ENCODE measurements around the gene ELK3.
A peak's percentile ranks its signal among the peaks of the same experiment; 100 is the strongest.

ELK3 gene

GRCh38 chr12:96193725-96194575 is at the start of gene ELK3:
TSS of gene ELK3 (plus strand) at chr12:96194375.
- DNase-seq (ENCODE audit: low spot score): peak; percentile 87

GRCh38 chr12:96146747-96147146 is 47.4 kb upstream of the ELK3 start:
- no peak for DNase-seq (ENCODE audit: low spot score)

GRCh38 chr12:96150442-96150841 is 43.7 kb upstream of the ELK3 start:
- DNase-seq (ENCODE audit: low spot score): no peak

- DNase-seq (ENCODE audit: low spot score): no peak
Measured at GRCh38 chr12:96152164-96152563, 42.0 kb upstream of the ELK3 start.

GRCh38 chr12:96153131-96153725 is 40.9 kb upstream of the ELK3 start:
- DNase-seq (ENCODE audit: low spot score): no peak

- DNase-seq (ENCODE audit: low spot score): no peak
Measured at GRCh38 chr12:96155181-96155580, 39.0 kb upstream of the ELK3 start.

GRCh38 chr12:96155781-96156180 is 38.4 kb upstream of the ELK3 start:
- no peak for DNase-seq (ENCODE audit: low spot score)

GRCh38 chr12:96156211-96156610 is 38.0 kb upstream of the ELK3 start:
- no peak for DNase-seq (ENCODE audit: low spot score)

GRCh38 chr12:96157427-96157826 is 36.7 kb upstream of the ELK3 start:
- no peak for DNase-seq (ENCODE audit: low spot score)

- DNase-seq (ENCODE audit: low spot score): no peak
Measured at GRCh38 chr12:96164951-96165811, 29.0 kb upstream of the ELK3 start.

GRCh38 chr12:96166765-96167164 is 27.4 kb upstream of the ELK3 start:
- no peak for DNase-seq (ENCODE audit: low spot score)

GRCh38 chr12:96167492-96167891 is 26.7 kb upstream of the ELK3 start:
- no peak for DNase-seq (ENCODE audit: low spot score)

- DNase-seq (ENCODE audit: low spot score): no peak
Measured at GRCh38 chr12:96170328-96170727, 23.8 kb upstream of the ELK3 start.

GRCh38 chr12:96170762-96171161 is 23.4 kb upstream of the ELK3 start:
- DNase-seq (ENCODE audit: low spot score): no peak

GRCh38 chr12:96171905-96172304 is 22.3 kb upstream of the ELK3 start:
- DNase-seq (ENCODE audit: low spot score): no peak

- no peak for DNase-seq (ENCODE audit: low spot score)
Measured at GRCh38 chr12:96172981-96173380, 21.2 kb upstream of the ELK3 start.

- DNase-seq (ENCODE audit: low spot score): no peak
Measured at GRCh38 chr12:96176575-96176974, 17.6 kb upstream of the ELK3 start.

GRCh38 chr12:96177013-96177412 is 17.2 kb upstream of the ELK3 start:
- peak; percentile 69 for DNase-seq (ENCODE audit: low spot score)

- no peak for DNase-seq (ENCODE audit: low spot score)
Measured at GRCh38 chr12:96183734-96184370, 10.3 kb upstream of the ELK3 start.

GRCh38 chr12:96185914-96186313 is 8.3 kb upstream of the ELK3 start:
- DNase-seq (ENCODE audit: low spot score): no peak

- no peak for DNase-seq (ENCODE audit: low spot score)
Measured at GRCh38 chr12:96186607-96187301, 7.4 kb upstream of the ELK3 start.

- DNase-seq (ENCODE audit: low spot score): no peak
Measured at GRCh38 chr12:96187956-96188355, 6.2 kb upstream of the ELK3 start.

Data from AG20443 (cell line).